DND-41 (cell line): ENCODE measurements around the gene CDH16.

Experiments
- CTCF ChIP-seq: IDR thresholded peaks from 2 replicates; pipeline ENCODE4 v1.5.1; 2012; ENCODE audit warnings: borderline replicate concordance, low read length, moderate library complexity, mild to moderate bottlenecking; ENCODE audit not compliant: poor library complexity, severe bottlenecking; ENCODE audit errors: extremely low read depth
- EZH2 ChIP-seq: IDR thresholded peaks from 3 replicates; pipeline ENCODE4 v1.6.1; 2012; ENCODE audit warnings: borderline replicate concordance, low read depth, mild to moderate bottlenecking, moderate library complexity, low read length, inconsistent platforms; ENCODE audit not compliant: severe bottlenecking

- TF ChIP-seq EZH2 (no peak), CTCF (peak; percentile 12)
These were observed 18.3 kb upstream of the CDH16 start for GRCh38 chr16:66936889-66937554.
